ENCODE results near the gene EIPR1. TPM values are rescaled to one million over a fixed set of nuclear protein-coding genes. Genes with fewer than 3 reads are reported as not detected.

The EIPR1 gene
- polyA plus RNA-seq, 1 donor (not counting 4 experiments of a cell fraction or from before 2014, with no cell fraction given), result 44.3 TPM

DNA sequence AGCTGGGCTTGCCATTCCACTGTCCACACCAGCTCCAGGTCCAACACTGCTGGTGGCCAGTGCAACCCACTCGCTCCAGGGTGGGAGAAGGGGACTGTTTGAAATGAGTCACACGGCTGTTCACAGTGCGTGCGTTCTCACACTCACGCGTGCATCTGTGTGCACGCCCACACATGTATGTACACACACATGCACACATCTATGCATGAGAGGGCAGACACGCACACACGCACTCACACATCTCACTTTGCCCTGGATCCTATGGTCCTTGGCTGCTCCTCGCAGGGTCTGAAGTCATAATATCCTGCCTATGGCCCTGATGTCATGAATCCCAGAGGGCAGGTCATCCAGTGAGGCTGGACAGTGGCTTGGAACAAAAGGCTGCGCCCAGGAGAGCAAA, 182.8 kb downstream of the EIPR1 start:
- no peak overlapping the region for H3K27ac ChIP-seq (ENCODE audit: control insufficient read depth, insufficient read depth, low read length)
- H3K4me1 ChIP-seq (ENCODE audit: control insufficient read depth, extremely low read depth, insufficient read depth, low read length), result no peaks in the 10 kb centered on the region
- TF ChIP-seq EZH2 (IDR thresholded peaks at IDR 0.05; ENCODE audit: low read length), result no peak
- TF ChIP-seq, protein P1, sequence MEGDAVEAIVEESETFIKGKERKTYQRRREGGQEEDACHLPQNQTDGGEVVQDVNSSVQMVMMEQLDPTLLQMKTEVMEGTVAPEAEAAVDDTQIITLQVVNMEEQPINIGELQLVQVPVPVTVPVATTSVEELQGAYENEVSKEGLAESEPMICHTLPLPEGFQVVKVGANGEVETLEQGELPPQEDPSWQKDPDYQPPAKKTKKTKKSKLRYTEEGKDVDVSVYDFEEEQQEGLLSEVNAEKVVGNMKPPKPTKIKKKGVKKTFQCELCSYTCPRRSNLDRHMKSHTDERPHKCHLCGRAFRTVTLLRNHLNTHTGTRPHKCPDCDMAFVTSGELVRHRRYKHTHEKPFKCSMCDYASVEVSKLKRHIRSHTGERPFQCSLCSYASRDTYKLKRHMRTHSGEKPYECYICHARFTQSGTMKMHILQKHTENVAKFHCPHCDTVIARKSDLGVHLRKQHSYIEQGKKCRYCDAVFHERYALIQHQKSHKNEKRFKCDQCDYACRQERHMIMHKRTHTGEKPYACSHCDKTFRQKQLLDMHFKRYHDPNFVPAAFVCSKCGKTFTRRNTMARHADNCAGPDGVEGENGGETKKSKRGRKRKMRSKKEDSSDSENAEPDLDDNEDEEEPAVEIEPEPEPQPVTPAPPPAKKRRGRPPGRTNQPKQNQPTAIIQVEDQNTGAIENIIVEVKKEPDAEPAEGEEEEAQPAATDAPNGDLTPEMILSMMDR (optimal IDR thresholded peaks at IDR 0.05 in 1 of 3, IDR thresholded peaks at IDR 0.05 in 1 of 3, conservative IDR thresholded peaks at IDR 0.05 in 1 of 3; ENCODE audit: extremely low read depth in 1 of 3, insufficient read depth in 2 of 3, low read length in 3 of 3), result no peak
- no peaks in the 10 kb centered on the region for H3K27me3 ChIP-seq (ENCODE audit: control insufficient read depth, extremely low read depth, insufficient read depth, low read length)
- peaks cover 13 to 18% of the 10 kb centered on the region in 2 experiments for H3K36me3 ChIP-seq (ENCODE audit: control insufficient read depth in 2 of 2, extremely low read depth in 1 of 2, insufficient read depth in 2 of 2, low read length in 2 of 2)
- H3K9me1 ChIP-seq (ENCODE audit: control insufficient read depth, extremely low read depth, insufficient read depth, low read length), result no peaks in the 10 kb centered on the region
- H3K9me3 ChIP-seq (ENCODE audit: control insufficient read depth, low read depth, low read length), result no peaks in the 10 kb centered on the region
- no peak overlapping the region for H3K9ac ChIP-seq (ENCODE audit: control insufficient read depth, extremely low read depth, insufficient read depth, low read length)
- H4K20me1 ChIP-seq (ENCODE audit: control insufficient read depth, extremely low read depth, insufficient read depth, low read length), result no peaks in the 10 kb centered on the region
- H3K79me2 ChIP-seq (ENCODE audit: control insufficient read depth, insufficient read depth, low read length), result no peaks in the 10 kb centered on the region
- DNase-seq (ENCODE audit: low read depth, low spot score) (no peak), FAIRE-seq (no peak)
- dilution Hi-C loops (cut with MboI; ENCODE audit: extremely low pct_ligation_motif_present, low sequenced_read_pairs), result no loop called here
- H3K4me2 ChIP-seq (ENCODE audit: control insufficient read depth, extremely low read depth, insufficient read depth, low read depth, low read length), result no peak overlapping the region
- no peak overlapping the region for H2AFZ ChIP-seq (ENCODE audit: control insufficient read depth, low read length)
- no peak overlapping the region for H3K4me3 ChIP-seq (ENCODE audit: control insufficient read depth in 2 of 3, extremely low read depth in 1 of 3, insufficient read depth in 2 of 3, low read depth in 1 of 3, low read length in 3 of 3)

DNA sequence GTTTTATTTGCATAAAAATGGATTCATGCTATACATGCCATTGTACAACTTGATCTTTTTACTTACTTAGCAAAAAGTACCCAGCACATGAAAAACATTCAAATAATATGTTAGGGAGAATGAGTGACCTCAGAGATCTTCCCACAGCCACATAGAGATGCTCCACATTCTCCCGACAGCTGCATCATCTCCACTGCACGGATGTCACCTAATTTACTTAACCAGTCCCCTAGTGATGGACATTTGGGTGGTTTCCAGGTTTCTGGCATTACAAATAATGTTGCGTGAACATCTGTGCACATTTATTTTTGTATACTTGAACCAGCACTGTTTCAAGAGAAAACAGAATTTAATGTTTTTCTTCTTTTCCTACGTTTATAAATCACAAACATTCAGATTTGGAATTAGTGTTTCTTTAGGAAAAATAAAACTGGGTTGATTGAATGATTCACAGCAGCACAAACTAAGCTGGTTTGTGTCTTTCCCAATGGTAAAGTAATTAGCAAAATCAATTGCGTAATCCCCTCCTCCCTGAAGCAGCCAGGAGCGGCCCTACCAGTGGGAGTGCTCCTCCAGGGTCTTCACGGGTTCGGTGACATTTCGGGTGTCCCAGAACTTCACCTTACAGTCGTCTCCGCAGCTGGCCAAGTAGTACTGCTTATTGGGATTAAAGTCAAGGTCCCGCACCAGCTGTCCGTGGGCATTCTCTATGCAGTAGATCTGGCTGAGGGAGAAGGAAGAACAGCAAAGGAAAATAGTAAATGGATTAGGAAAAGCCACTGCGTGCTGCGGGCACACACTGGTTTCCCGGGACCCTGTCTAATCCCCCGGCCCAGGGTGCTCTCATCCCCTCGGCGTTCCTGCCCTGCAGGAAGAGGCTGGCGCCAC, 183.9 kb downstream of the EIPR1 start:
- FAIRE-seq (no peak), DNase-seq (ENCODE audit: low read depth, low spot score) (no peak)
- Histone ChIP-seq H3K9me3 (ENCODE audit: control insufficient read depth, low read depth, low read length) (no peaks in the 10 kb centered on the region), H3K9ac (ENCODE audit: control insufficient read depth, extremely low read depth, insufficient read depth, low read length) (no peak overlapping the region), H3K27me3 (ENCODE audit: control insufficient read depth, extremely low read depth, insufficient read depth, low read length) (no peaks in the 10 kb centered on the region), H3K4me2 (ENCODE audit: control insufficient read depth, extremely low read depth, insufficient read depth, low read depth, low read length) (no peak overlapping the region), H3K79me2 (ENCODE audit: control insufficient read depth, insufficient read depth, low read length) (no peaks in the 10 kb centered on the region), H3K4me3 (ENCODE audit: control insufficient read depth in 2 of 3, extremely low read depth in 1 of 3, insufficient read depth in 2 of 3, low read depth in 1 of 3, low read length in 3 of 3) (no peak overlapping the region), H4K20me1 (ENCODE audit: control insufficient read depth, extremely low read depth, insufficient read depth, low read length) (no peaks in the 10 kb centered on the region), H3K4me1 (ENCODE audit: control insufficient read depth, extremely low read depth, insufficient read depth, low read length) (no peaks in the 10 kb centered on the region), H3K27ac (ENCODE audit: control insufficient read depth, insufficient read depth, low read length) (no peak overlapping the region), H3K9me1 (ENCODE audit: control insufficient read depth, extremely low read depth, insufficient read depth, low read length) (no peaks in the 10 kb centered on the region), H2AFZ (ENCODE audit: control insufficient read depth, low read length) (no peak overlapping the region), H3K36me3 (ENCODE audit: control insufficient read depth in 2 of 2, extremely low read depth in 1 of 2, insufficient read depth in 2 of 2, low read length in 2 of 2) (peaks cover 13 to 20% of the 10 kb centered on the region in 2 experiments)
- TF ChIP-seq, protein P1 (optimal IDR thresholded peaks at IDR 0.05 in 1 of 3, IDR thresholded peaks at IDR 0.05 in 1 of 3, conservative IDR thresholded peaks at IDR 0.05 in 1 of 3; ENCODE audit: extremely low read depth in 1 of 3, insufficient read depth in 2 of 3, low read length in 3 of 3), result no peak
- no peak for TF ChIP-seq EZH2 (IDR thresholded peaks at IDR 0.05; ENCODE audit: low read length)
- dilution Hi-C loops (cut with MboI; ENCODE audit: extremely low pct_ligation_motif_present, low sequenced_read_pairs), result no loop called here
